RWPE1 (cell line): ENCODE data around the gene FKBP7.
A peak's percentile ranks its signal among the peaks of the same experiment; 100 is the strongest.

ENCODE experiments used
- CTCF ChIA-PET: fragments of 350-600 bp; sonication (Branson Sonifier 250); formaldehyde crosslinking; extraction: SDS; loops from one replicate; lab custom pipeline; 2021; lab: Yijun Ruan, JAX
- POLR2A ChIA-PET: fragments of 400-600 bp; formaldehyde crosslinking; extraction: SDS; loops from one replicate; lab custom pipeline; 2020; ENCODE audit warnings: antibody characterized with exemption; ENCODE audit not compliant: low non-redundant PET; lab: Yijun Ruan, JAX
- DNase-seq: peaks from one replicate; pipeline ENCODE4 v3.0.0; 2012; ENCODE audit warnings: low spot score
- H3K27ac ChIP-seq: fragments of 450-650 bp; 2 replicates; pipeline ENCODE4 v1.5.1; 2017
- TF ChIP-seq, protein P1 (sequence below): fragments of 450-650 bp; conservative IDR thresholded peaks from 2 replicates; pipeline ENCODE4 v1.5.1; 2017; ENCODE audit warnings: low read depth, mild to moderate bottlenecking

The FKBP7 gene

GRCh38 chr2:178417916-178418315, 60.5 kb downstream of the FKBP7 start:
- no peak for DNase-seq
- TF ChIP-seq, protein P1, sequence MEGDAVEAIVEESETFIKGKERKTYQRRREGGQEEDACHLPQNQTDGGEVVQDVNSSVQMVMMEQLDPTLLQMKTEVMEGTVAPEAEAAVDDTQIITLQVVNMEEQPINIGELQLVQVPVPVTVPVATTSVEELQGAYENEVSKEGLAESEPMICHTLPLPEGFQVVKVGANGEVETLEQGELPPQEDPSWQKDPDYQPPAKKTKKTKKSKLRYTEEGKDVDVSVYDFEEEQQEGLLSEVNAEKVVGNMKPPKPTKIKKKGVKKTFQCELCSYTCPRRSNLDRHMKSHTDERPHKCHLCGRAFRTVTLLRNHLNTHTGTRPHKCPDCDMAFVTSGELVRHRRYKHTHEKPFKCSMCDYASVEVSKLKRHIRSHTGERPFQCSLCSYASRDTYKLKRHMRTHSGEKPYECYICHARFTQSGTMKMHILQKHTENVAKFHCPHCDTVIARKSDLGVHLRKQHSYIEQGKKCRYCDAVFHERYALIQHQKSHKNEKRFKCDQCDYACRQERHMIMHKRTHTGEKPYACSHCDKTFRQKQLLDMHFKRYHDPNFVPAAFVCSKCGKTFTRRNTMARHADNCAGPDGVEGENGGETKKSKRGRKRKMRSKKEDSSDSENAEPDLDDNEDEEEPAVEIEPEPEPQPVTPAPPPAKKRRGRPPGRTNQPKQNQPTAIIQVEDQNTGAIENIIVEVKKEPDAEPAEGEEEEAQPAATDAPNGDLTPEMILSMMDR, result no peak
- ChIA-PET CTCF (interaction anchor here (1.0 to 1.3 kb wide), 2 partner anchors 89 to 286 kb away, joined by 3 to 6 read pairs; no protein-coding TSS in a partner anchor), POLR2A (no interaction called here)
- H3K27ac ChIP-seq, result no peak overlapping the region

DNA sequence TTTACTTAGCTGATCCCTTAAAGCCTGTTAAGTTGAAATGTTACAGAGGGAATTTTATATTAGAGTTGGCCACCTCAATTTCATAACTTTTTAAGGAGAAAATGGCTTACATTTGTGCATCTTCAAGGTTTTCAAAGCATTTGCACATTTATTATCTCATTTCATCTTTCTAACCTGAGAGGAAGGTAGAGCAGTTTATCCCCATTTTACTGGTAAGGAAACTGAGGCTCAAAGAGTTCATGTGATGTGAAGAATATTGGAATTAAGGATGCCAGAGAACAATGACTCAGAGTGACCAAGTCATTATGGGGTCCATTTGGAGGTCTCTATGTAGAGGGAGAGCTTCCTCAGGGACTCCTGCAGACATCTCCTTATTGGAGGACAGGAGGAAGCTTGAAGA, 62.4 kb downstream of the FKBP7 start:
- DNase-seq, result no peak
- H3K27ac ChIP-seq, result no peak overlapping the region
- ChIA-PET CTCF (no interaction called here), POLR2A (no interaction called here)
- TF ChIP-seq, protein P1, result no peak

DNA sequence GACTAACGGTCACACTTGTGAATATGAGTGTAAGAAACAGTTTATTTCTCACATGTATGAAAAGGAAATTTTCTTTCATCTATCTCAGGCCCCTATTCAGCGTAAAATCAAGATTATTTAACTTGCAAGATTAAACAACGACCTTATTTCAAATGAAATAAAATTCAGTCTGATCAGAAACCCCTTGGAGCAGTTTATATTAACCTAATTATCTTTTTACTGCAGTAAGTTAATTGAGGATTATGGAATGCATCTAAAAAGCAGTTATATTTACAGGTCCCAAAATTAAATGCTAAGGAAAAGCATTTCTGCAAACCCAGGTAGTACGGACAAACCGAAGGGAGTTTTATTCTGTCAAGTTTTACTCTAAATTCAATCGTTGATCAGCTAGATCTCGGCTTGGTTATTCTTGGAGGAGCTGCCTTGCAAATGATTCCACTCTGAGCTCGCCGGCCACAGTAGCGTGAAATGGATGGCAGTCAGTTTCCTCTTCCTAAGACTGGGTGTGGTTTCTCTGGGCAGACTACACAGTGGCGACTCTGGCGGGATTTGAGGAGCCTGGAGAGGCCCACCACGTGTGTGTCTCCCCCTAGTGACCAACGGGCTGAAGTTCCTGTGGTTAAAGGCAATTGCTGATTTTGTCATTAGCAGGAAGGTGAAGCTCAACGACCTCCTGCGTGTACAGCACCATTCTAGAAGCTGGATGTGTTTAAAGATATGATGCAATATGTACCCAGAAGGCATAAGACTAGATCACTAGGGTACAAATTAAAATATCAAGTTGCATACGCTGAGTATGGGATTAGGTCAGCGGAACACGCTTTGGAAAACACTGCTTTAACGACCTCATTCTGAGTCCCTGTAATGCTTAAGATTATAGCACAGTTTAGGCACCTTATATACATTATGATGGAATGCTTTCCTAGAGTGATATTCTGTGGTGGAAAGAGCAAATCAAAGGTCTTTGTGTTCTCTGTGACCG, 63.8 kb downstream of the FKBP7 start:
- peak overlapping the region; percentile 94 for H3K27ac ChIP-seq
- ChIA-PET CTCF (interaction anchor here (0.6 to 1.9 kb wide), 34 partner anchors 9 to 634 kb away, joined by 3 to 21 read pairs (median 4); partner anchors contain the start of genes PLEKHA3 and RBM45), POLR2A (no interaction called here)
- peak; percentile 86 for DNase-seq
- TF ChIP-seq, protein P1, result peak; percentile 93
